Measurements from ENCODE around the gene NUDC. TPM values are rescaled to one million over a fixed set of nuclear protein-coding genes. Genes with fewer than 3 reads are reported as not detected.

Gene NUDC
- polyA plus RNA-seq, 1 of the 3 experiments (the other 2 are of a cell fraction), result 153 TPM

DNA sequence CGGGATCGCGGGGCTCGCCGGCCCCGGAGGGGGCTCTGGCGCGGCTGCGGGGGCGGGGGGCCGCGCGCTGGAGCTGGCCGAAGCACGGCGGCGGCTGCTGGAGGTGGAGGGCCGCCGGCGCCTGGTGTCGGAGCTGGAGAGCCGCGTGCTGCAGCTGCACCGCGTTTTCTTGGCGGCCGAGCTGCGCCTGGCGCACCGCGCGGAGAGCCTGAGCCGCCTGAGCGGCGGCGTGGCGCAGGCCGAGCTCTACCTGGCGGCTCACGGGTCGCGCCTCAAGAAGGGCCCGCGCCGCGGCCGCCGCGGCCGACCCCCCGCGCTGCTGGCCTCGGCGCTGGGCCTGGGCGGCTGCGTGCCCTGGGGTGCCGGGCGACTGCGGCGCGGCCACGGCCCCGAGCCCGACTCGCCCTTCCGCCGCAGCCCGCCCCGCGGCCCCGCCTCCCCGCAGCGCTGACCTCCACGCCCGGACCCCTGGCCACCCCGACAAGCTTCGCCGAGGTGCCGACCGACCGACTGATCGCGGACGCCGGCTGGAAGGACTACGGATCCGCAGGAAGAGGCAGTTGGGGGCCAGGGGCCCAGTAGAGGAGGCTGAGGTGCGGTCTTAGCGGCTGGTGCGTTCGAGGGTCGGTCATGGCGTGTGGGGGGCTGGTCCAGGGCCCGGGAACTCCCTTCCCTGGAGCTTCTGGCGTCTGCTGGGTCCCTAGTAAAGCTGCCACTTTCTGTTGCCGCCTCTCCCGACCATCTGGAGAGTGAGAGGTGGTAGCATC, 72.7 kb downstream of the NUDC start:
- TF ChIP-seq MAX (IDR thresholded peaks at IDR 0.05; ENCODE audit: low read depth) (peak; percentile 20; the same call in 1 of the 2 replicates), MXI1 (IDR thresholded peaks at IDR 0.05; ENCODE audit: low read depth, low read length) (0 out of 2 replicates have a peak, but pooled peaks have one; percentile 2)
- TF ChIP-seq, protein P1, sequence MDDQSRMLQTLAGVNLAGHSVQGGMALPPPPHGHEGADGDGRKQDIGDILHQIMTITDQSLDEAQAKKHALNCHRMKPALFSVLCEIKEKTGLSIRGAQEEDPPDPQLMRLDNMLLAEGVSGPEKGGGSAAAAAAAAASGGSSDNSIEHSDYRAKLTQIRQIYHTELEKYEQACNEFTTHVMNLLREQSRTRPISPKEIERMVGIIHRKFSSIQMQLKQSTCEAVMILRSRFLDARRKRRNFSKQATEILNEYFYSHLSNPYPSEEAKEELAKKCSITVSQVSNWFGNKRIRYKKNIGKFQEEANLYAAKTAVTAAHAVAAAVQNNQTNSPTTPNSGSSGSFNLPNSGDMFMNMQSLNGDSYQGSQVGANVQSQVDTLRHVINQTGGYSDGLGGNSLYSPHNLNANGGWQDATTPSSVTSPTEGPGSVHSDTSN (IDR thresholded peaks at IDR 0.05), result no peak
- peaks cover 12 to 17% of the 10 kb centered on the region in 2 experiments; a peak in 2 of 4 replicates for H3K4me1 ChIP-seq (ENCODE audit: control insufficient read depth in 1 of 2, insufficient read depth in 2 of 2, low read depth in 1 of 2, low read length in 1 of 2)
- POLR2A ChIA-PET, result interaction anchor here (0.9 to 1.3 kb wide), 2 partner anchors 161 to 372 kb away, joined by 3 to 4 read pairs; partner anchors contain the start of gene SLC9A1
- no peaks in the 10 kb centered on the region for H3K9me3 ChIP-seq
- peak; percentile 81 for DNase-seq
- H2AFZ ChIP-seq (ENCODE audit: low read depth), result peak overlapping the region; percentile 76; the same call in 1 of the 2 replicates
- CTCF ChIA-PET, result interaction anchor here (0.6 to 2.9 kb wide), 8 partner anchors 11 to 613 kb away, joined by 3 to 18 read pairs (median 4); partner anchors contain the start of gene SLC9A1
- peaks cover 5% of the 10 kb centered on the region for H3K79me2 ChIP-seq (ENCODE audit: insufficient read depth)
- peak overlapping the region; percentile 60 for H3K9ac ChIP-seq
- WGBS (ENCODE audit: low lambda C conversion rate), result no CpG with 5 or more reads among the region's 97 CpGs
- no peaks in the 10 kb centered on the region; the same call in 1 of the 2 replicates for H4K20me1 ChIP-seq (ENCODE audit: insufficient read depth)
- H3F3A ChIP-seq (replicated peaks; ENCODE audit: insufficient read depth), result peaks cover 10% of the 10 kb centered on the region
- no peak overlapping the region for H3K27ac ChIP-seq (ENCODE audit: low read depth in 2 of 2, low read length in 1 of 2)
- peak overlapping the region; percentile 96 for H3K4me2 ChIP-seq
- peak overlapping the region; percentile 48 to 71 for H3K4me3 ChIP-seq (ENCODE audit: low read depth in 2 of 2, low read length in 1 of 2)
- no peaks in the 10 kb centered on the region for H3K9me2 ChIP-seq
- H3K36me3 ChIP-seq (replicated peaks in 1 of 2; ENCODE audit: control insufficient read depth in 1 of 2, insufficient read depth in 2 of 2, low read length in 1 of 2), result no peaks in the 10 kb centered on the region
- H3K27me3 ChIP-seq (ENCODE audit: insufficient read depth), result no peaks in the 10 kb centered on the region

GRCh38 chr1:26994787-26995517, 73.4 kb downstream of the NUDC start:
- Histone ChIP-seq H3K9me2 (no peaks in the 10 kb centered on the region), H3K4me2 (peak overlapping the region; percentile 84), H3K9ac (peak overlapping the region; percentile 31; the same call in 1 of the 2 replicates), H3K27ac (ENCODE audit: low read depth in 2 of 2, low read length in 1 of 2) (no peak overlapping the region), H3K4me3 (ENCODE audit: low read depth in 2 of 2, low read length in 1 of 2) (peak overlapping the region; percentile 48 to 71), H3K27me3 (ENCODE audit: insufficient read depth) (no peaks in the 10 kb centered on the region), H3K4me1 (ENCODE audit: control insufficient read depth in 1 of 2, insufficient read depth in 2 of 2, low read depth in 1 of 2, low read length in 1 of 2) (peaks cover 12 to 23% of the 10 kb centered on the region in 2 experiments; a peak in 3 of 4 replicates), H4K20me1 (ENCODE audit: insufficient read depth) (no peaks in the 10 kb centered on the region; the same call in 1 of the 2 replicates), H3K36me3 (replicated peaks in 1 of 2; ENCODE audit: control insufficient read depth in 1 of 2, insufficient read depth in 2 of 2, low read length in 1 of 2) (no peaks in the 10 kb centered on the region), H2AFZ (ENCODE audit: low read depth) (no peak overlapping the region), H3K79me2 (ENCODE audit: insufficient read depth) (peaks cover 5% of the 10 kb centered on the region), H3F3A (replicated peaks; ENCODE audit: insufficient read depth) (peaks cover 12% of the 10 kb centered on the region), H3K9me3 (no peaks in the 10 kb centered on the region)
- no peak for TF ChIP-seq JUND (IDR thresholded peaks at IDR 0.05)
- no peak for TF ChIP-seq MEF2A (IDR thresholded peaks at IDR 0.05; ENCODE audit: borderline replicate concordance, low read depth)
- CTCF ChIA-PET, result interaction anchor here (1.0 to 3.7 kb wide), 9 partner anchors 10 to 333 kb away, joined by 3 to 26 read pairs (median 5); partner anchors contain the start of gene SLC9A1
- 66% methylated on average over 14 of the region's 15 CpGs for WGBS (ENCODE audit: low lambda C conversion rate)
- POLR2A ChIA-PET, result interaction anchor here (0.6 to 0.9 kb wide), 2 partner anchors 38 to 371 kb away, joined by 3 to 4 read pairs; no protein-coding TSS in a partner anchor
- DNase-seq, result no peak

DNA sequence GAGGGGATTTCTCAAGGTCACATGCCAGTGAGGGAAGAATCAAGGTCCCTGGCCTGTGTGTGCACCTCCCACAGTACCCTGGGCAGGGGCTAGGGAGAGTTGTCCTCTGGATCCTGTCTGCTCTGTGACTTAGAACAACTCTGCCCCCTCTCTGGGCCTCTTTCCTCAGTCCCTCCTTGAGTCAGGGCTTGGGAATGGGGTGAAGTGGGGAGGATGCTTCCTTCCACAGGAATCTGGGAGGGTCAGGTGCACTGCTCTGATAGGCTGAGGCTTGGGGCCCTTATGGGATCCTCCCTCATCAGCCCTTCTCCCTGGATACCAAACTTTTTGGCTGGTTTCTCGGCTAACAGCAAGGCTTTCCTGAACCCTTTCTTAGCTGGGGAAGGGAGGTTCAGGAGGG, 74.5 kb downstream of the NUDC start:
- H3K9ac ChIP-seq, result no peak overlapping the region
- no peaks in the 10 kb centered on the region for H3K36me3 ChIP-seq (replicated peaks in 1 of 2; ENCODE audit: control insufficient read depth in 1 of 2, insufficient read depth in 2 of 2, low read length in 1 of 2)
- 100% methylated on average over 1 of the region's 1 CpG for WGBS (ENCODE audit: low lambda C conversion rate)

More for the DNA sequence above, 74.5 kb downstream of the NUDC start:
- Histone ChIP-seq H3F3A (replicated peaks; ENCODE audit: insufficient read depth) (peaks cover 18% of the 10 kb centered on the region), H3K79me2 (ENCODE audit: insufficient read depth) (peaks cover 5% of the 10 kb centered on the region), H4K20me1 (ENCODE audit: insufficient read depth) (no peaks in the 10 kb centered on the region; the same call in 1 of the 2 replicates), H3K9me2 (no peaks in the 10 kb centered on the region), H3K4me3 (ENCODE audit: low read depth in 2 of 2, low read length in 1 of 2) (no peak overlapping the region), H3K9me3 (no peaks in the 10 kb centered on the region), H3K4me1 (ENCODE audit: control insufficient read depth in 1 of 2, insufficient read depth in 2 of 2, low read depth in 1 of 2, low read length in 1 of 2) (peaks cover 12 to 26% of the 10 kb centered on the region in 2 experiments; a peak in 3 of 4 replicates), H3K27ac (ENCODE audit: low read depth in 2 of 2, low read length in 1 of 2) (no peak overlapping the region), H3K27me3 (ENCODE audit: insufficient read depth) (no peaks in the 10 kb centered on the region), H2AFZ (ENCODE audit: low read depth) (no peak overlapping the region), H3K4me2 (peak overlapping the region; percentile 84)
- TF ChIP-seq, protein P2, sequence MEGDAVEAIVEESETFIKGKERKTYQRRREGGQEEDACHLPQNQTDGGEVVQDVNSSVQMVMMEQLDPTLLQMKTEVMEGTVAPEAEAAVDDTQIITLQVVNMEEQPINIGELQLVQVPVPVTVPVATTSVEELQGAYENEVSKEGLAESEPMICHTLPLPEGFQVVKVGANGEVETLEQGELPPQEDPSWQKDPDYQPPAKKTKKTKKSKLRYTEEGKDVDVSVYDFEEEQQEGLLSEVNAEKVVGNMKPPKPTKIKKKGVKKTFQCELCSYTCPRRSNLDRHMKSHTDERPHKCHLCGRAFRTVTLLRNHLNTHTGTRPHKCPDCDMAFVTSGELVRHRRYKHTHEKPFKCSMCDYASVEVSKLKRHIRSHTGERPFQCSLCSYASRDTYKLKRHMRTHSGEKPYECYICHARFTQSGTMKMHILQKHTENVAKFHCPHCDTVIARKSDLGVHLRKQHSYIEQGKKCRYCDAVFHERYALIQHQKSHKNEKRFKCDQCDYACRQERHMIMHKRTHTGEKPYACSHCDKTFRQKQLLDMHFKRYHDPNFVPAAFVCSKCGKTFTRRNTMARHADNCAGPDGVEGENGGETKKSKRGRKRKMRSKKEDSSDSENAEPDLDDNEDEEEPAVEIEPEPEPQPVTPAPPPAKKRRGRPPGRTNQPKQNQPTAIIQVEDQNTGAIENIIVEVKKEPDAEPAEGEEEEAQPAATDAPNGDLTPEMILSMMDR (IDR thresholded peaks at IDR 0.05), result no peak
- TF ChIP-seq TEAD4 (IDR thresholded peaks at IDR 0.05; ENCODE audit: borderline replicate concordance, insufficient read depth), result no peak
- TF ChIP-seq RCOR1 (IDR thresholded peaks at IDR 0.05; ENCODE audit: low read length), result no peak
- TF ChIP-seq RFX5 (IDR thresholded peaks at IDR 0.05; ENCODE audit: low read length), result no peak
- TF ChIP-seq FOXM1 (IDR thresholded peaks at IDR 0.05; ENCODE audit: low read depth), result no peak
- TF ChIP-seq MXI1 (IDR thresholded peaks at IDR 0.05; ENCODE audit: low read depth, low read length), result no peak
- no peak for TF ChIP-seq EP300 (IDR thresholded peaks at IDR 0.05; ENCODE audit: borderline replicate concordance in 1 of 2, low read depth in 1 of 2, low read length in 1 of 2)
- CTCF ChIA-PET, result interaction anchor here (1.3 to 3.7 kb wide), 11 partner anchors 8 to 101 kb away, joined by 5 to 44 read pairs (median 13); partner anchors contain the start of gene TENT5B
- no peak for DNase-seq
- POLR2A ChIA-PET, result no interaction called here

Measured in SK-N-SH (cell line).